Measurements from ENCODE around the gene TRPM6.

TRPM6 gene

GRCh38 chr9:74691058-74691457, 196.7 kb downstream of the TRPM6 start:
- DNase-seq, result no peak

- no peak for DNase-seq
Measured at GRCh38 chr9:74683322-74683721, 204.4 kb downstream of the TRPM6 start.

GRCh38 chr9:74681906-74682305, 205.8 kb downstream of the TRPM6 start:
- no peak for DNase-seq

DNA sequence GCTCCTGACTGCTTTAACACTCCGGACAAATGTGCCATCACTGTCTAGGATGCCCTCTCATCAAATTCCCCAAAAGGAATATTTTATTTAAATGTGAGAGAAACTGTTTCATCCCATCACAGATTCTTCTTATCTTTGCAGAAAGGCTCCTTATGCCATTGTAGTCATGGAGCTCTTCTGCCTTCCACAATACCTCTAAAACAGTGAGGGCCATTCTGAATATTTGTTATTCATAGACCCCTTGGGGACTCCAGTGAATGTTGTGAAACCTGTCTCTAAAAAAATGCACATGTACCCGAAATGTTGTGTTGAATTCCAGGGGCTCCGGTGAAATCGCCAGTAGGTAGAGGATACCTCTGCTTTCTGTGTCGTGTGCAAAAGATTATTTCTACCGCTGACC, 213.6 kb downstream of the TRPM6 start:
- DNase-seq, result no peak
